ENCODE data around the gene RAP1GAP.

The RAP1GAP gene

GRCh38 chr1:21648352-21648730, 20.8 kb downstream of the RAP1GAP start:
- DNase-seq (ENCODE audit: extremely low spot score, insufficient read length, low read depth) (no peak), FAIRE-seq (no peak)

GRCh38 chr1:21647431-21648351, 21.5 kb downstream of the RAP1GAP start:
- DNase-seq (ENCODE audit: extremely low spot score, insufficient read length, low read depth) = no peak
- FAIRE-seq = peak; percentile 41

- no peak for FAIRE-seq
Measured at GRCh38 chr1:21645550-21645949, 23.6 kb downstream of the RAP1GAP start.

GRCh38 chr1:21644906-21645305, 24.3 kb downstream of the RAP1GAP start:
- no peak for DNase-seq (ENCODE audit: extremely low spot score, insufficient read length, low read depth)
- FAIRE-seq = no peak

More at GRCh38 chr1:21645550-21645949, 23.6 kb downstream of the RAP1GAP start:
- no peak for DNase-seq (ENCODE audit: extremely low spot score, insufficient read length, low read depth)

GRCh38 chr1:21644348-21644747, 24.8 kb downstream of the RAP1GAP start:
- FAIRE-seq (no peak), DNase-seq (ENCODE audit: extremely low spot score, insufficient read length, low read depth) (no peak)

- no peak for DNase-seq (ENCODE audit: extremely low spot score, insufficient read length, low read depth)
- FAIRE-seq = no peak
Measured at GRCh38 chr1:21643624-21644023, 25.5 kb downstream of the RAP1GAP start.

GRCh38 chr1:21641967-21642739, 27.0 kb downstream of the RAP1GAP start:
- FAIRE-seq (no peak), DNase-seq (ENCODE audit: extremely low spot score, insufficient read length, low read depth) (no peak)

- DNase-seq (ENCODE audit: extremely low spot score, insufficient read length, low read depth) (no peak), FAIRE-seq (no peak)
Measured at GRCh38 chr1:21641537-21641936, 27.6 kb downstream of the RAP1GAP start.

GRCh38 chr1:21641076-21641475, 28.1 kb downstream of the RAP1GAP start:
- FAIRE-seq (no peak), DNase-seq (ENCODE audit: extremely low spot score, insufficient read length, low read depth) (no peak)

GRCh38 chr1:21640653-21641052, 28.5 kb downstream of the RAP1GAP start:
- DNase-seq (ENCODE audit: extremely low spot score, insufficient read length, low read depth) (no peak), FAIRE-seq (no peak)

- FAIRE-seq = no peak
- no peak for DNase-seq (ENCODE audit: extremely low spot score, insufficient read length, low read depth)
Measured at GRCh38 chr1:21639594-21640041, 29.5 kb downstream of the RAP1GAP start.

GRCh38 chr1:21638531-21639341, 30.4 kb downstream of the RAP1GAP start:
- FAIRE-seq (no peak), DNase-seq (ENCODE audit: extremely low spot score, insufficient read length, low read depth) (no peak)

GRCh38 chr1:21637514-21637913, 31.6 kb downstream of the RAP1GAP start:
- FAIRE-seq (no peak), DNase-seq (ENCODE audit: extremely low spot score, insufficient read length, low read depth) (no peak)

- FAIRE-seq = no peak
- DNase-seq (ENCODE audit: extremely low spot score, insufficient read length, low read depth) = no peak
Measured at GRCh38 chr1:21636029-21636428, 33.1 kb downstream of the RAP1GAP start.

GRCh38 chr1:21634806-21635535, 34.2 kb downstream of the RAP1GAP start:
- FAIRE-seq (no peak), DNase-seq (ENCODE audit: extremely low spot score, insufficient read length, low read depth) (no peak)

- DNase-seq (ENCODE audit: extremely low spot score, insufficient read length, low read depth) (no peak), FAIRE-seq (no peak)
Measured at GRCh38 chr1:21633992-21634805, 35.0 kb downstream of the RAP1GAP start.

GRCh38 chr1:21633141-21633755, 35.9 kb downstream of the RAP1GAP start:
- DNase-seq (ENCODE audit: extremely low spot score, insufficient read length, low read depth) (no peak), FAIRE-seq (no peak)

Measured in GM18507 (cell line).